GM18907 (cell line): Measurements from ENCODE around the gene CTNNAL1.
"Not testable (repeated sequence)": the region's sequence is repeated elsewhere in the genome, so short reads cannot be mapped to it uniquely, and the experiment has no call there.

Source experiments
- ATAC-seq: cut with Tn5 transposase; IDR thresholded peaks from one replicate; pipeline ENCODE4 v1.9.1; 2021; ENCODE audit warnings: mild to moderate bottlenecking, moderate library complexity; ENCODE audit not compliant: unreplicated experiment

The CTNNAL1 gene

DNA sequence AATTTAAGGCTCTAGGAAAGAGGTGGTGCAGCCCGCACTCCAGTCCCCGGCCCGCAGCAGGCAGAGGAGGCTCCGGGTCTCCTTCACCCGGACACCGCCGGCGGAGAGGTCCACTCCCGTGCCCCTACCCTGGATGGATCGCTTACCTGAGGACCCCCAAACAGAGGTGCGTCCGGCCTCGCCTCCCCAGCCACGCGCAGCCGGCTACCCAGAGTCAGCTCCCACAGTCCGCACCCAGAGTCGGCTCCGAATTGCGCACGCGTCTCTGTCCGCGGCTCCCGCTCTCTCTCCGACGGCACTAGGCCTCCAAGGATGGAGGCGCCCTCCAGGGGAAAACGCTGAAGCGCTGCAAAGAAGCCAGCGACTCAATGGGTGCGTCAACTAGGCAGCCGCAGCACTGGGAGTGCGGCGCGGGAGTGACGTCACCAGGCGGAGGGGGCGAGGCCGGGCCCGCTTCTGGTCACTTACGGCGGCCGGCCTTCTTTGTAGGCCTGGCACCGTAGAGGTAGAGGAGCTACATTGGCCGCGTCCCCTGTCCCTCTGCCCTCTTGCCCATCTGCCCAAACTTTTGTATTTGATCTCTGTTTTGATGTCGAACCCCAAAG lies 79.5 kb downstream of the CTNNAL1 start, which contains the start of gene ELP1:
ELP1 (minus strand) TSS at position 407 of the 605 bp plus-strand sequence. CDS start 2,978 bp downstream, outside the sequence.
- peak; percentile 90 for ATAC-seq

DNA sequence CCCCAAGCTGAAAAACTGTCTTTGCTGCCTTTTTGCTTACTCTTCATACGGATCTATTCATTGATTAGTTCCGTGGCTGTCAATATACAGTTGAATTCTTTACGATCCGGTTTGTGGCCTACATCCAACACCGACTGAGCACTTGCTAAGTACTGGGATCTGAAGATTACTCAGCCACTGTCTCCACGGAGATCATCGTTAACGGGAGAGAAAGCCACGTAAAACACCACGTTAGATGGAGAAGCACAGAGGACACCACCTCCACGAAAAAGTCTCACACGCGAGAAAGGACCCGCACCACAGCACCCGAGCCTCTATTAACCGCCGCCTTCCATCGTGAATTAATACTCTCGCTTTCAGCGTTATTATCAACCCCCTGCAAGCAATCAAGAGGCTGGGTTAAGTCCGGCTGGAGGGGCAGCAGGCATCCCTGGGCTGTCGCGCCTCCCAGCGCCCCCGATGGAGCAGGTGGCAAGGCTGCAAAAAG lies 80.0 kb downstream of the CTNNAL1 start:
- ATAC-seq, result peak; percentile 0

DNA sequence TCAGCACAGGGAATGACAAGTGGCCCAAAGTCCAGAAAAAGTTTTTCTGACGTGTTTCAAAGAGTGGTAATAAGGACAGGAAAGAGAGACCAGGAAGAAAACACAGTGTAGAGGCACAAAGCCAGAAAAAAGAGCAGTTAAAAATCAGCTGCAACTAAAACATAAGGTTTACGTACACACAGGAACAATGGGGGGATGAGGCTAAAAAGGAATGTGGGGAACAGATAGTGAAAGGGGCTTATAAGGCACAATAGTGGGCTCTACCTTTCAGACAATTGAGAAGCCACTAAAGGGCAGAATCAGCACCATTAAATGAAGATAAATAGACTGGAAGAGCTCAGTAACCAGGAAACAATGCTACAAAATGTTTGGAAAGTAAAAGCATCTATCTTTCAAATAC lies 84.9 kb downstream of the CTNNAL1 start:
- ATAC-seq, result no peak

- ATAC-seq, result no peak
Observed at GRCh38 chr9:108924466-108924865, 88.8 kb downstream of the CTNNAL1 start.

DNA sequence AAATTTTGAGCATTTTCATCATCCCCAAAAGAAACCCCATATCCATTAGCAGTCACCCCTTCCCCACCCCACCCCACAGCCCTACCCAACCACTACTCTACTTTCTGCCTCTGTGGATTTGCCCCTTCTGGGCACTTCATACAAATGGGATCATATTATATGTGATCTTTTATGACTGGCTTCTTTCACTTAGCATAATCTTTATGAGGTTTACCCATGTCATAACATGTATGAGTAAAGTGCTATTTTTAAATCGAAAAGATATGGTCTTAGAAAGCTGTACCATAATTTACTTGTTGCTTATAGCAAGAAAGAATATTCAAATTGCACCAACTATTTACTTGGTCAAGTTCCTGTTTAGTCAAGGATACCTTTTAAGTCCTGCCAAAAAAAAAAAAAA lies 92.1 kb downstream of the CTNNAL1 start:
- no peak for ATAC-seq

DNA sequence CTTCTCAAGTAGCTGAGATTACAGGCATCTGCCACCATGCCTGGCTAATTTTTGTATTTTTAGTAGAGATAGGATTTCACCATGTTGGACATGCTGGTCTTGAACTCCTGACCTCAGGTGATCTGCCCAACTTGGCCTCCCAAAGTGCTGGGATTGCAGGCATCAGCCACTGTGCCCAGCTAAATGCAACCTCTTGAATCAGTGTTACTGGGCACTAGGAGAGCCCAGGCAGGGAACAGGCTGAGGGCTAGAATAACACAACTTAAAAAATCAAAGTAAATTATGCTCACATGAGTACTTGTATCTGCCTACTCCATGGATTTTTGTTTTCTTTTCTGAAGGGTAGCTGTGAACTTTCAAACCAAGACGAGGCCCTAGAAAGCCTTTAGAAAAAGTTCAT lies 92.9 kb downstream of the CTNNAL1 start:
- not testable (repeated sequence) for ATAC-seq

GRCh38 chr9:108919517-108919916 lies 93.8 kb downstream of the CTNNAL1 start:
- no peak for ATAC-seq

DNA sequence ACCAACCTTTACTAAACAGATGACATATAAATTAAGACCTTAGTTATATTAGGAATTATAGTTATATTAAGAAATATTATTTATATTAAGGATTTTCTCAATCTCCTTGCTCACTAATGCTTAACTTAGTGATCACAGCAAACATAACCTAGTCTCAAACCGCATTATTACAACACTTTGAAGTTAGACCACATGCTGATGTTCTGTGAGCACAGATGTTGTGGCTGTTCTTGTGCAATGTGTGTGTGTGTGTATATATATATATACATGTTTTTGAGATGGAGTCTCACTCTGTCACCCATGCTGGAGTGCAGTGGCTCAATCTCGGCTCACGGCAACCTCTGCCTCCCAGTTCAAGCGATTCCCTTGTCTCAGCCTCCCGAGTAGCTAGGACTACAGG lies 99.9 kb downstream of the CTNNAL1 start:
- no peak for ATAC-seq

DNA sequence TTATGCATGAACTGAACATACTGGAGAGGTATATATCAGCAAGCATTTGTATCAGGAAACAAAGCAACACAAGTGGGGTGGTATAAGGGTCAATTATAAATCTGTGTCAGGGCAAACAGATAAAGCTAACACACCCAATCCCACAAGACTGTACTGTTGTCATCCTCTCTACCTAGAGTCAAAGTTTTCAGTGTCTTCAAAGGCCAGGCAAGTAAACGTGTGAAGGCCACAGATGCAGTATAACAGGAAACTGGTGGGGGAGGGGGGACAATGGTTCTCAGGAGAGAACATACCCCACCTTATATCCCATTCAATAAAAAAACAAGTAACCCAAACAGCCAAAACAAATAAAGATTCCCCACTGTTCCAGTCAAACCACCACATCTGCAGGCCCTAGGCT lies 101.5 kb downstream of the CTNNAL1 start:
- no peak for ATAC-seq

DNA sequence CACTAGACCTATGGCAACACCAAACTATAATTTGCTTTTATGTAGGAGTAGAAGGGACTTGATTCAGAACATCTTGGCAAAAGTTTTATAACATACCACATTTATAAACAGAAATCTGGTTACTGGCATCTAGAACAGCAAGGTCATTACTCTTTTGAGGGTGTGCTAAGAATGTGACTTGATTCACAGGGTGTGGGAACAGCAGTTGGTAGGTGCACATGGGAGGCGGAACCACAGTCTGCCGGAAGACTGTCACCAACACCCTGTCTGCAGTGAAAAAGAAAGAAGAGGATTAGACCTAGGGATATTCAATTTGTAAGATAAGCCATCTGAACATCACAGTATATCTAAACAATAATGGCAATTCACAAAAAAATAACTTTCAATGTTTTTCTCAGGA lies 102.4 kb downstream of the CTNNAL1 start:
- ATAC-seq, result no peak

DNA sequence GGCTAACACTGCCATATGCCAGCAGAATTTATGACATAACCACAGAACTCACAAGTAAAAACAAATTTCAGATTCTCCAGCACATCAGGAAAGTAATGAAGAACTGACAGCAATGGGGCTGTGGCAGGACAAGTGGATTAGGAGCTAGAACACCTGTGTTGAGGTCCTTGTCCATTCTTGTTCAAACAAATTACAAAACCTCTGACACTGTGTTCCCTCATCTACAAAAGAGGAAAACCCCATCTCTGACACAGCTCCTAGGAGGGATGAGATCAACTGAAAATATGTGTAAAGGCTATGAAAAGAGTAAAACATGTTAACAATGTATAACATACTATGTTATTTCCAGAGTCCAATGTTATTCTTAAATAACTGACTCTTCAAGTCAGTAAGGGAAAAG lies 102.9 kb downstream of the CTNNAL1 start:
- no peak for ATAC-seq

GRCh38 chr9:108905494-108905893 lies 107.8 kb downstream of the CTNNAL1 start:
- no peak for ATAC-seq

DNA sequence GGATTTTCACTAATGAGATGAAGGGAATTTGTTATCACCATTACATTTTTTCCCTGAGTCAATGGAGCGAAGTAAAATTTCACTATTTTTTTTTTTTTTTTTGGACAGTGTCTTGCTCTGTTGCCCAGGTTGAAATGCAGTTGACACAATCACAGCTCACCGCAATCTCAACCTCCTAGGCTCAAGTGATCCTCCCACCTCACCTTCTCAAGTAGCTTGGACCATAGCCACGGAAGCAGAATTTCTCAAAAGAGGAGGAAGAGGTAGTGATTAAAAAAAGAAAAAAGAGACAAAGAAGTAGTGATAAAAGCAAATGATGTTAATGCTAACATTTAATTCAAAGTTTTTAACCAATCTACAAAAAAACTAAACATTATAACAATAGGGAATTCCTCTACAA lies 109.1 kb downstream of the CTNNAL1 start:
- no peak for ATAC-seq

GRCh38 chr9:108903420-108904103 lies 109.7 kb downstream of the CTNNAL1 start:
- no peak for ATAC-seq

GRCh38 chr9:108900176-108900575 lies 113.1 kb downstream of the CTNNAL1 start:
- no peak for ATAC-seq

GRCh38 chr9:108899023-108899695 lies 114.1 kb downstream of the CTNNAL1 start:
- not testable (repeated sequence) for ATAC-seq

DNA sequence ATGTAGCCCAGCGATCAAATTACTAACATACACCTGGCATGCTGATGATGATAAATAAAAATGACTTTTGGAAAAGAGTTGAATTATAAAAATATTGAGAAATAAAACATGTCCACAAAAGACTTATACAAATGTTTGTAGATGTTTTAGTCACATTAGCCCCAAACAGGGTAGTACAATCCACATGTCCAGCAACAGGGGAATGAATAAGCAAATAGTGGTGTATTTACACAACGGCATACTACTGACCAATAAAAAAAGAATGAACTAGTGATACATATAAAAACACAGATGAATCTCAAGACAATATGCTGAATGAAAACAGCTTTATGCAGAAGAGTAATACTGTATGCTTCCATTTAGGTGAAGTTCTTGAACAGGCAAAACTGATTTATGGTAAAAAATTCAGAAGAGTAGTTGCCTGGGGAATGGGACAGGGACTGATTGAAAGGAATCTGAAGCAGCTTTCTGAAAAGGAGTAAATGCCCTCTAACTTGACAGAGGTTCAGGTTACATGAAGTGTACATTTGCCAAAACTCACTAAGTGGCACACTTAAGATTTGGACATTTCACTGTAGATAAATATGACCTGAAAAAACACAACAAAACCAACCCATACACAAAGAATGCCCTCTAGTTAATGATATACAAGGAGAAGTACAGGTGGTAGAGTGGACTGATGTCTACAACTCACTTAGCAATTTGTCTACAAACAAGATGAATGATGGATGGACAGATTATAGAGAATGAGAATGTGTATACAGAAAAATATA lies 115.8 kb downstream of the CTNNAL1 start:
- no peak for ATAC-seq

GRCh38 chr9:108894225-108894997 lies 118.9 kb downstream of the CTNNAL1 start:
- no peak for ATAC-seq
